H9 (cell line): ENCODE measurements around the gene AKNA. TPM values are rescaled to one million over a fixed set of nuclear protein-coding genes. Genes with fewer than 3 reads are reported as not detected.
A peak's percentile ranks its signal among the peaks of the same experiment; 100 is the strongest.

Source experiments
- DNase-seq: peaks from one replicate; pipeline ENCODE4 v3.0.0-alpha.2; 2017
- H2AFZ ChIP-seq: one replicate; pipeline ENCODE4 v1.6.1; 2013; ENCODE audit warnings: mild to moderate bottlenecking, low read length, control low read depth, moderate library complexity
- H2AK5ac ChIP-seq: 2 replicates; pipeline ENCODE4 v1.6.1; 2013; ENCODE audit warnings: low read length, control low read depth, mixed read lengths; ENCODE audit not compliant: insufficient read length
- H2BK120ac ChIP-seq: one replicate; pipeline ENCODE4 v1.6.1; 2013; ENCODE audit warnings: low read depth, mild to moderate bottlenecking, low read length, control low read depth, inconsistent platforms; ENCODE audit not compliant: poor library complexity, severe bottlenecking
- H2BK12ac ChIP-seq: 2 replicates; pipeline ENCODE4 v1.6.1; 2013; ENCODE audit warnings: low read length, control low read depth, mixed read lengths, low read depth; ENCODE audit not compliant: insufficient read length
- H2BK15ac ChIP-seq: 2 replicates; pipeline ENCODE4 v1.6.1; 2013; ENCODE audit warnings: low read depth, low read length, control low read depth
- H2BK20ac ChIP-seq: one replicate; pipeline ENCODE4 v1.6.1; 2013; ENCODE audit warnings: low read depth, mild to moderate bottlenecking, low read length, control low read depth, inconsistent platforms; ENCODE audit not compliant: poor library complexity, severe bottlenecking
- H2BK5ac ChIP-seq: 2 replicates; pipeline ENCODE4 v1.6.1; 2013; ENCODE audit warnings: low read length, control low read depth, mixed read lengths; ENCODE audit not compliant: insufficient read length
- H3K14ac ChIP-seq: 2 replicates; pipeline ENCODE4 v1.6.1; 2013; ENCODE audit warnings: low read length, control low read depth; ENCODE audit not compliant: insufficient read depth
- H3K18ac ChIP-seq: 2 replicates; pipeline ENCODE4 v1.6.1; 2013; ENCODE audit warnings: low read depth, mild to moderate bottlenecking, mixed read lengths, low read length, control low read depth; ENCODE audit not compliant: insufficient read length
- H3K23ac ChIP-seq: 2 replicates; pipeline ENCODE4 v1.6.1; 2013; ENCODE audit warnings: low read length, control low read depth, mixed read lengths, low read depth; ENCODE audit not compliant: insufficient read length
- H3K23me2 ChIP-seq: 2 replicates; pipeline ENCODE4 v1.6.1; 2013; ENCODE audit warnings: low read depth, mild to moderate bottlenecking, mixed read lengths, low read length, control low read depth; ENCODE audit not compliant: insufficient read length, poor library complexity, severe bottlenecking
- H3K27ac ChIP-seq: 2 replicates; pipeline ENCODE4 v1.5.1; 2013; ENCODE audit warnings: low read length, control low read depth, mixed read lengths, low read depth; ENCODE audit not compliant: insufficient read length
- H3K27me3 ChIP-seq: 2 replicates; pipeline ENCODE4 v1.6.1; 2013; ENCODE audit warnings: low read length, control low read depth, inconsistent platforms; ENCODE audit not compliant: insufficient read depth
- H3K4ac ChIP-seq: 2 replicates; pipeline ENCODE4 v1.6.1; 2013; ENCODE audit warnings: low read depth, mild to moderate bottlenecking, control low read depth, inconsistent platforms, low read length, moderate library complexity
- H3K4me1 ChIP-seq: 2 replicates; pipeline ENCODE4 v1.6.1; 2013; ENCODE audit warnings: low read length, control low read depth, inconsistent platforms; ENCODE audit not compliant: insufficient read depth
- H3K4me2 ChIP-seq: 2 replicates; pipeline ENCODE4 v1.6.1; 2013; ENCODE audit warnings: low read length, control low read depth, mixed read lengths; ENCODE audit not compliant: insufficient read length, insufficient read depth
- H3K56ac ChIP-seq: 2 replicates; pipeline ENCODE4 v1.6.1; 2013; ENCODE audit warnings: low read depth, mild to moderate bottlenecking, mixed read lengths, low read length, control low read depth; ENCODE audit not compliant: insufficient read length
- H3K79me1 ChIP-seq: 2 replicates; pipeline ENCODE4 v1.6.1; 2013; ENCODE audit warnings: low read depth, mild to moderate bottlenecking, moderate library complexity, low read length, control low read depth, inconsistent platforms; ENCODE audit not compliant: insufficient read depth, poor library complexity, severe bottlenecking
- H3K79me2 ChIP-seq: 2 replicates; pipeline ENCODE4 v1.6.1; 2013; ENCODE audit warnings: low read length, control low read depth, inconsistent platforms; ENCODE audit not compliant: insufficient read depth
- H3K9ac ChIP-seq: 2 replicates; pipeline ENCODE4 v1.6.1; 2013; ENCODE audit warnings: low read length, control low read depth, mixed read lengths; ENCODE audit not compliant: insufficient read length; ENCODE audit errors: extremely low read depth
- H3K9me3 ChIP-seq: one replicate; pipeline ENCODE4 v1.6.1; 2013; ENCODE audit warnings: low read depth, low read length, inconsistent platforms; ENCODE audit not compliant: control insufficient read depth
- H3T11ph ChIP-seq: one replicate; pipeline ENCODE4 v1.6.1; 2013; ENCODE audit warnings: mild to moderate bottlenecking, low read length, control low read depth, inconsistent platforms
- H4K20me1 ChIP-seq: one replicate; pipeline ENCODE4 v1.6.1; 2013; ENCODE audit not compliant: control insufficient read depth, insufficient read length, insufficient read depth
- H4K5ac ChIP-seq: 2 replicates; pipeline ENCODE4 v1.6.1; 2013; ENCODE audit warnings: low read depth, mild to moderate bottlenecking, mixed read lengths, low read length, control low read depth; ENCODE audit not compliant: insufficient read length
- H4K8ac ChIP-seq: replicated peaks from 2 replicates; pipeline ENCODE4 v1.6.1; 2013; ENCODE audit warnings: low read length, control low read depth, mixed read lengths, low read depth; ENCODE audit not compliant: insufficient read length
- H4K91ac ChIP-seq: 2 replicates; pipeline ENCODE4 v1.6.1; 2013; ENCODE audit warnings: low read depth, mild to moderate bottlenecking, moderate library complexity, mixed read lengths, low read length, control low read depth; ENCODE audit not compliant: insufficient read length
- H3K27ac Mint-ChIP-seq, 3 experiments: 2 replicates in 2 of 3; 3 replicates in 1 of 3; pipeline ENCODE4 v1.8.0; 2020 to 2021; ENCODE audit warnings: mixed read lengths in 3 of 3, mild to moderate bottlenecking in 1 of 3, moderate library complexity in 1 of 3
- H3K27me3 Mint-ChIP-seq: 2 replicates; pipeline ENCODE4 v1.8.0; 2021; ENCODE audit warnings: low read depth, mild to moderate bottlenecking, moderate library complexity, mixed read lengths
- H3K36me3 Mint-ChIP-seq, 3 experiments: 2 replicates in 2 of 3; 3 replicates in 1 of 3; pipeline ENCODE4 v1.8.0; 2020 to 2021; ENCODE audit warnings: low read depth in 3 of 3, mixed read lengths in 3 of 3; ENCODE audit not compliant: insufficient read depth in 1 of 3
- H3K4me1 Mint-ChIP-seq, 2 experiments: 2 replicates each; pipeline ENCODE4 v1.8.0; 2020; ENCODE audit warnings: mixed read lengths in 2 of 2
- H3K4me3 Mint-ChIP-seq, 2 experiments: 2 replicates in 1 of 2; 3 replicates in 1 of 2; pipeline ENCODE4 v1.8.0; 2020 to 2021; ENCODE audit warnings: mild to moderate bottlenecking in 2 of 2, mixed read lengths in 2 of 2, moderate library complexity in 1 of 2
- H3K9me3 Mint-ChIP-seq, 2 experiments: 2 replicates in 1 of 2; 3 replicates in 1 of 2; pipeline ENCODE4 v1.8.0; 2020; ENCODE audit warnings: mild to moderate bottlenecking in 2 of 2, mixed read lengths in 2 of 2, moderate library complexity in 1 of 2
- WGBS: extraction: QIAGEN DNeasy Blood & Tissue Kit; methylation state at CpG from one replicate; pipeline ENCODE4 v1.1.7; 2013; ENCODE audit warnings: missing lambda C conversion rate, low lambda C conversion rate, mixed read lengths; ENCODE audit not compliant: insufficient read length; ENCODE audit errors: extremely low coverage; 5-methylcytosine and 5-hydroxymethylcytosine counted together
- total RNA-seq: library from RNA; stranded (reverse); gene quantifications from 2 replicates; pipeline ENCODE4 v1.2.1, GENCODE V29; 2021
- TF ChIP-seq, protein P1 (sequence below): fragments of 200-600 bp; sonication (generic); conservative IDR thresholded peaks from 3 replicates; pipeline ENCODE4 v1.8.0; 2021; ENCODE audit warnings: antibody characterized with exemption, mild to moderate bottlenecking

AKNA gene
- total RNA-seq, 1 experiment from 2014 or later: 19.7 TPM

DNA sequence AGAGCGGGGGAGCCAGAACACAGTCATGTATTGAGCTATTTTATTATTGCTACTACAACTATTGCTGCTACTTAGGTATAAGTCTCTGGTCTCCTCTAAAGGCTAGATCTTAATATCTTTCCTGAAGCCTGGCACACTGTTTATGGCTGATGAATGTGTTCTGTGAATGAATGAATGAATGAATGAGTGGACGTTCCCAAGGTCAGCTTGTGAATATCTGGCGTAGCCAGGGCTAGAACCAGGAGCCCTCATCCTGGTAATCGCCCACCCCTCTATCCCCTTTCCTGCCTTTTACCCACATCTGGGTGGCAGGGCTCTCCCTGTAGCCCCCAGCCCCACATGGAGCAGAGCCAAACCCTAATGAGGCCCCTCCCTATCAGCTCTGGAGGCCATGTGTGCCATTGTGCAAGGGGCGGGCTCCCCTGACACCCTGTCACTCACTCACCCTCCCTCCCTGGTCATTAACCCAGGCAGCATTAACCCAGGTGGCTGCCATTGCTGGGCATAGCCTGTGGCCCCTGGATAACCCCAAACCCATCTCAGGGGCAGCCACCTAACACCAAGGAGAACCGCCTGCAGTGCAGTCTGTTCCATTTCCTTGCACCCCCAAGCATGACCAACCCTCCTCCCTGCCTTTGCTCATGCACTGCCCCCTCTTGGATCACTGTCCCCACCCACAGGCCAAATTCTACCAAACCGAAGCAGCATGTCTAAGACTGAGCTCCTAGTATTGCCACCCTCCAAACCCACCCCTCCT is 2.0 kb upstream of the AKNA start:
- no CpG with 5 or more reads among the region's 7 CpGs for WGBS
- no peak overlapping the region for H2AK5ac ChIP-seq
- H3K79me1 ChIP-seq: no peaks in the 10 kb centered on the region
- no peaks in the 10 kb centered on the region for H3K23me2 ChIP-seq
- H3K27ac ChIP-seq: no peak overlapping the region
- H2BK20ac ChIP-seq: no peak overlapping the region
- no peak overlapping the region; a peak in 1 of 5 replicates for H3K4me3 Mint-ChIP-seq
- no peak overlapping the region for H3K4ac ChIP-seq
- H3K14ac ChIP-seq: no peak overlapping the region
- TF ChIP-seq, protein P1, sequence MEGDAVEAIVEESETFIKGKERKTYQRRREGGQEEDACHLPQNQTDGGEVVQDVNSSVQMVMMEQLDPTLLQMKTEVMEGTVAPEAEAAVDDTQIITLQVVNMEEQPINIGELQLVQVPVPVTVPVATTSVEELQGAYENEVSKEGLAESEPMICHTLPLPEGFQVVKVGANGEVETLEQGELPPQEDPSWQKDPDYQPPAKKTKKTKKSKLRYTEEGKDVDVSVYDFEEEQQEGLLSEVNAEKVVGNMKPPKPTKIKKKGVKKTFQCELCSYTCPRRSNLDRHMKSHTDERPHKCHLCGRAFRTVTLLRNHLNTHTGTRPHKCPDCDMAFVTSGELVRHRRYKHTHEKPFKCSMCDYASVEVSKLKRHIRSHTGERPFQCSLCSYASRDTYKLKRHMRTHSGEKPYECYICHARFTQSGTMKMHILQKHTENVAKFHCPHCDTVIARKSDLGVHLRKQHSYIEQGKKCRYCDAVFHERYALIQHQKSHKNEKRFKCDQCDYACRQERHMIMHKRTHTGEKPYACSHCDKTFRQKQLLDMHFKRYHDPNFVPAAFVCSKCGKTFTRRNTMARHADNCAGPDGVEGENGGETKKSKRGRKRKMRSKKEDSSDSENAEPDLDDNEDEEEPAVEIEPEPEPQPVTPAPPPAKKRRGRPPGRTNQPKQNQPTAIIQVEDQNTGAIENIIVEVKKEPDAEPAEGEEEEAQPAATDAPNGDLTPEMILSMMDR: no peak
- no peaks in the 10 kb centered on the region for H3K27me3 Mint-ChIP-seq
- no peak overlapping the region for H2BK120ac ChIP-seq
- no peak overlapping the region for H3K9ac ChIP-seq
- H3K4me1 ChIP-seq: peaks cover 3% of the 10 kb centered on the region; the same call in 1 of the 2 replicates
- H3K36me3 Mint-ChIP-seq: peaks cover 0 to 16% (median 0%) of the 10 kb centered on the region in 3 experiments; a peak in 4 of 7 replicates
- no peak overlapping the region for H4K91ac ChIP-seq
- no peak overlapping the region for H2BK15ac ChIP-seq
- H3K4me2 ChIP-seq: no peak overlapping the region
- H2BK12ac ChIP-seq: no peak overlapping the region
- H3K4me1 Mint-ChIP-seq: peaks cover 56 to 60% of the 10 kb centered on the region in 2 experiments
- H3K27ac Mint-ChIP-seq: peak overlapping the region; percentile 5 to 73 (median 20); a peak in 2 of 7 replicates
- H3K27me3 ChIP-seq: no peaks in the 10 kb centered on the region
- no peaks in the 10 kb centered on the region for H4K20me1 ChIP-seq
- H2BK5ac ChIP-seq: no peak overlapping the region
- no peak overlapping the region for H3K23ac ChIP-seq
- H2AFZ ChIP-seq: no peak overlapping the region
- no peak overlapping the region for H3K18ac ChIP-seq
- no peak for DNase-seq
- H3T11ph ChIP-seq: no peak overlapping the region
- no peak overlapping the region for H3K56ac ChIP-seq
- no peaks in the 10 kb centered on the region for H3K9me3 ChIP-seq
- H3K9me3 Mint-ChIP-seq: no peaks in the 10 kb centered on the region
- H4K5ac ChIP-seq: no peak overlapping the region
- no peak overlapping the region for H4K8ac ChIP-seq
- no peaks in the 10 kb centered on the region; the same call in 1 of the 2 replicates for H3K79me2 ChIP-seq
